Mesenchymal stem cell (in vitro differentiated cells and primary cell): Measurements from ENCODE around the gene KCNH2.
A peak's percentile ranks its signal among the peaks of the same experiment; 100 is the strongest.

Experiments used
- DNase-seq: peaks from one replicate; pipeline ENCODE4 v3.0.0-alpha.2; 2013
- H2AFZ ChIP-seq: one replicate; pipeline ENCODE4 v1.6.1; 2013; ENCODE audit warnings: low read depth, mild to moderate bottlenecking, control low read depth, inconsistent platforms, low read length, moderate library complexity
- H2AK5ac ChIP-seq: 2 replicates; pipeline ENCODE4 v1.6.1; 2013; ENCODE audit warnings: low read length, moderate library complexity, mild to moderate bottlenecking, inconsistent platforms; ENCODE audit not compliant: severe bottlenecking
- H2BK120ac ChIP-seq: one replicate; pipeline ENCODE4 v1.6.1; 2013; ENCODE audit warnings: low read depth, mild to moderate bottlenecking, inconsistent platforms, low read length, moderate library complexity
- H2BK12ac ChIP-seq, 2 experiments: one replicate each; pipeline ENCODE4 v1.6.1; 2013; ENCODE audit warnings: inconsistent platforms in 2 of 2, low read length in 2 of 2, mild to moderate bottlenecking in 2 of 2, moderate library complexity in 2 of 2, control low read depth in 1 of 2
- H2BK15ac ChIP-seq: one replicate; pipeline ENCODE4 v1.6.1; 2013; ENCODE audit warnings: mild to moderate bottlenecking, low read depth, inconsistent platforms; ENCODE audit not compliant: poor library complexity, severe bottlenecking
- H2BK5ac ChIP-seq: 2 replicates; pipeline ENCODE4 v1.6.1; 2013; ENCODE audit warnings: low read depth, mild to moderate bottlenecking, low read length, control low read depth, inconsistent platforms; ENCODE audit not compliant: poor library complexity, severe bottlenecking
- H3K14ac ChIP-seq, 2 experiments: one replicate each; pipeline ENCODE4 v1.6.1; 2013; ENCODE audit warnings: inconsistent platforms in 2 of 2, low read length in 2 of 2, control low read depth in 1 of 2, mild to moderate bottlenecking in 1 of 2, moderate library complexity in 1 of 2
- H3K18ac ChIP-seq, 2 experiments: one replicate each; pipeline ENCODE4 v1.6.1; 2013; ENCODE audit warnings: inconsistent platforms in 2 of 2, low read length in 2 of 2, control low read depth in 1 of 2, low read depth in 1 of 2, mild to moderate bottlenecking in 1 of 2
- H3K23ac ChIP-seq, 2 experiments: one replicate each; pipeline ENCODE4 v1.6.1; 2013; ENCODE audit warnings: inconsistent platforms in 2 of 2, low read length in 2 of 2, mild to moderate bottlenecking in 2 of 2, moderate library complexity in 2 of 2, control low read depth in 1 of 2
- H3K27ac ChIP-seq: 2 replicates; pipeline ENCODE4 v1.5.1; 2013; ENCODE audit warnings: mild to moderate bottlenecking, moderate library complexity, low read length, control low read depth, inconsistent platforms; ENCODE audit not compliant: poor library complexity, severe bottlenecking
- H3K27me3 ChIP-seq, 2 experiments: 2 replicates each; pipeline versions ENCODE4 v1.6.1 to v1.7.0; 2013; ENCODE audit warnings: low read length in 2 of 2, mild to moderate bottlenecking in 2 of 2, moderate library complexity in 2 of 2, control low read depth in 1 of 2, inconsistent platforms in 1 of 2; ENCODE audit not compliant: control insufficient read depth in 1 of 2, insufficient read depth in 1 of 2
- H3K36me3 ChIP-seq, 2 experiments: 2 replicates each; pipeline versions ENCODE4 v1.6.1 to v1.7.0; 2013; ENCODE audit warnings: low read length in 2 of 2, control low read depth in 1 of 2, inconsistent platforms in 1 of 2, low read depth in 1 of 2, mild to moderate bottlenecking in 1 of 2; ENCODE audit not compliant: insufficient read depth in 2 of 2, control insufficient read depth in 1 of 2
- H3K4ac ChIP-seq, 2 experiments: one replicate each; pipeline ENCODE4 v1.6.1; 2013; ENCODE audit warnings: inconsistent platforms in 2 of 2, low read length in 2 of 2, mild to moderate bottlenecking in 2 of 2, moderate library complexity in 2 of 2, control low read depth in 1 of 2, low read depth in 1 of 2
- H3K4me1 ChIP-seq: 2 replicates; pipeline ENCODE4 v1.6.1; 2013; ENCODE audit warnings: low read depth, low read length, control low read depth; ENCODE audit not compliant: control insufficient read depth, insufficient read depth
- H3K4me2 ChIP-seq: 2 replicates; pipeline ENCODE4 v1.6.1; 2013; ENCODE audit warnings: low read length, mild to moderate bottlenecking, inconsistent platforms; ENCODE audit not compliant: poor library complexity, severe bottlenecking
- H3K4me3 ChIP-seq, 2 experiments: 2 replicates each; pipeline versions ENCODE4 v1.5.1 to v1.7.0; 2013; ENCODE audit warnings: low read length in 2 of 2, mild to moderate bottlenecking in 2 of 2, control low read depth in 1 of 2, low read depth in 1 of 2; ENCODE audit not compliant: insufficient read depth in 1 of 2
- H3K79me1 ChIP-seq: replicated peaks from 2 replicates; pipeline ENCODE4 v1.6.1; 2013; ENCODE audit warnings: mild to moderate bottlenecking, control low read depth, low read length, inconsistent platforms; ENCODE audit not compliant: poor library complexity, severe bottlenecking
- H3K9ac ChIP-seq: 2 replicates; pipeline ENCODE4 v1.7.0; 2013; ENCODE audit warnings: mild to moderate bottlenecking, low read length, moderate library complexity
- H3K9me3 ChIP-seq: 2 replicates; pipeline ENCODE4 v1.7.0; 2013; ENCODE audit warnings: mild to moderate bottlenecking, low read length; ENCODE audit not compliant: control insufficient read depth
- H4K8ac ChIP-seq: one replicate; pipeline ENCODE4 v1.6.1; 2013; ENCODE audit warnings: inconsistent platforms, mild to moderate bottlenecking, low read length, moderate library complexity
- H4K91ac ChIP-seq: one replicate; pipeline ENCODE4 v1.6.1; 2013; ENCODE audit warnings: mild to moderate bottlenecking, low read length, inconsistent platforms
- WGBS: methylation state at CpG from one replicate; pipeline ENCODE4 v1.1.7; 2013; ENCODE audit warnings: mixed read lengths; 5-methylcytosine and 5-hydroxymethylcytosine counted together

The KCNH2 gene

DNA sequence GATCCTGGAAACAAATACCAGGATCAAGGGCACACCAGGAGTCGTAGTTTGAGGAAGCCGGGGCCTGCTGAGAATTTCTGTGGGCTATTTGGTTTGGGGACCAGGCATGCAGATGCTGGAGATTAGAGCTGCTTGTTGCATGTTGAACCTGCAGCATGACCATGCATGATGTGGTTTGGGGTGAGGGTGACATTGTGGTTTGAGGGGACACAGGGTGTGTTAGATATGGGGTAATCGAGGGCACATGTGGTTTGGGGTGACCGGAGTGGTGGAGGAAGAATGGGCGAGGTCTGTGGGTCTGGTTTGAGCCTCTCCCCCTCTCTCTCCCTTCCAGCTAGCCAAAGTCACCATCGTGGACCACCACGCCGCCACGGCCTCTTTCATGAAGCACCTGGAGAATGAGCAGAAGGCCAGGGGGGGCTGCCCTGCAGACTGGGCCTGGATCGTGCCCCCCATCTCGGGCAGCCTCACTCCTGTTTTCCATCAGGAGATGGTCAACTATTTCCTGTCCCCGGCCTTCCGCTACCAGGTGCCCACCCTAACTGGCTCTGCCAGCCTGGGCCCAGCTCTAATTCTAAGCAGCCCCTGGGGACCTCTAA is 22.9 kb upstream of the KCNH2 start:
- DNase-seq, result no peak
- H3K23ac ChIP-seq, result no peak overlapping the region
- H3K27ac ChIP-seq, result no peak overlapping the region
- H3K4ac ChIP-seq, result no peak overlapping the region
- no peak overlapping the region for H3K4me2 ChIP-seq
- H2AK5ac ChIP-seq, result no peak overlapping the region
- no peak overlapping the region for H3K14ac ChIP-seq
- H3K9ac ChIP-seq, result no peak overlapping the region
- no peak overlapping the region for H3K18ac ChIP-seq
- H4K91ac ChIP-seq, result peak overlapping the region; percentile 74
- WGBS, result 94% methylated on average over 10 of the region's 13 CpGs
- H3K4me1 ChIP-seq, result peaks cover 2% of the 10 kb centered on the region
- no peak overlapping the region for H4K8ac ChIP-seq
- H2BK5ac ChIP-seq, result no peak overlapping the region
- no peak overlapping the region for H3K4me3 ChIP-seq
- no peak overlapping the region for H2BK12ac ChIP-seq
- H2BK15ac ChIP-seq, result no peak overlapping the region
- H2AFZ ChIP-seq, result no peak overlapping the region
- H3K27me3 ChIP-seq, result peaks cover 24 to 63% of the 10 kb centered on the region in 2 experiments
- no peaks in the 10 kb centered on the region for H3K9me3 ChIP-seq
- no peaks in the 10 kb centered on the region for H3K36me3 ChIP-seq
- no peak overlapping the region for H2BK120ac ChIP-seq
- H3K79me1 ChIP-seq, result no peaks in the 10 kb centered on the region

DNA sequence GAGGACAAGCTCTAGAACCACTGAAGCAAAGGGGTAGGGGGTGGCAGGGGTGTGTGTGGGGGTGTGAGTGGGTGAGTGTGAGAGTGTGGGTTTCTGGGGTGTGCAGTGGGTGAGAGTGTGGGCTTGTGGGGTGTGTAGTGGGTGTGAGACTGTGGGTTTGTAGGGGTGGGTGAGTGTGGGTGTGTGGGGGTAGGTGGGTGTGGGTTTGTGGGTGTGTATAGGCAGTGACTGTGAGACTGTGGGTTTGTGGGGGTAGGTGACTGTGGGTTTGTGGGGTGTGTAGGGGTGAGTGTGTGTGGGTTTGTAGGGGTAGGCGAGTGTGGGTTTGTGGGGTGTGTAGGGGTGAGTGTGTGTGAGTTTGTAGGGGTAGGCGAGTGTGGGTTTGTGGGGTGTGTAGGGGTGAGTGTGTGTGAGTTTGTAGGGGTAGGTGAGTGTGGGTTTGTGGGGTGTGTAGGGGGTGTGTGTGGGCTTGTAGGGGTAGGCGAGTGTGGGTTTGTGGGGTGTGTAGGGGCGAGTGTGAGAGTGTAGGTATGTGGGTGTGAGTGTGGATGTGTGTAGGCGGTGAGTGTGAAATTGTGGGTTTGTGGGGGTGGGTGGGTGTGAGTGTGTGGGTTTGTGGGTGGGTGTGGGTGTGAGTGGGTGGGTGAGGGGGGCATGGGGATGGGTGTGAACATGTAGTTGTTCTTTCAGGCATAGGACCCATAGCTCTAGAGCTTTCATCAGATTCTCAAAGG is 21.5 kb upstream of the KCNH2 start:
- Histone ChIP-seq H3K14ac (no peak overlapping the region), H2AFZ (no peak overlapping the region), H3K9ac (no peak overlapping the region), H3K27ac (no peak overlapping the region), H3K18ac (no peak overlapping the region), H3K36me3 (no peaks in the 10 kb centered on the region), H3K27me3 (peaks cover 22 to 67% of the 10 kb centered on the region in 2 experiments), H2BK5ac (no peak overlapping the region), H3K9me3 (no peaks in the 10 kb centered on the region), H2BK12ac (peak overlapping the region in 1 of 2 experiments; percentile 18), H4K8ac (no peak overlapping the region), H3K4me2 (no peak overlapping the region), H3K4me1 (peaks cover 2% of the 10 kb centered on the region), H2BK120ac (no peak overlapping the region), H3K4ac (no peak overlapping the region), H4K91ac (no peak overlapping the region), H3K4me3 (no peak overlapping the region), H2BK15ac (no peak overlapping the region), H3K79me1 (no peaks in the 10 kb centered on the region), H3K23ac (no peak overlapping the region), H2AK5ac (no peak overlapping the region)
- WGBS, result 93% methylated on average over 5 of the region's 5 CpGs
- DNase-seq, result no peak

DNA sequence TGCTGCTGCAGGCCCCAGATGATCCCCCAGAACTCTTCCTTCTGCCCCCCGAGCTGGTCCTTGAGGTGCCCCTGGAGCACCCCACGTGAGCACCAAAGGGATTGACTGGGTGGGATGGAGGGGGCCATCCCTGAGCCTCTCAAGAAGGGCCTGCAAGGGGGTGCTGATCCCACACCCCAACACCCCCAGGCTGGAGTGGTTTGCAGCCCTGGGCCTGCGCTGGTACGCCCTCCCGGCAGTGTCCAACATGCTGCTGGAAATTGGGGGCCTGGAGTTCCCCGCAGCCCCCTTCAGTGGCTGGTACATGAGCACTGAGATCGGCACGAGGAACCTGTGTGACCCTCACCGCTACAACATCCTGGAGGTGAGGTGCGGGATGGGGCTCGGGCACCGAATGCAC is 20.9 kb upstream of the KCNH2 start:
- Histone ChIP-seq H3K9ac (no peak overlapping the region), H3K9me3 (no peaks in the 10 kb centered on the region), H3K4ac (no peak overlapping the region), H2BK15ac (no peak overlapping the region), H2AFZ (no peak overlapping the region), H3K36me3 (no peaks in the 10 kb centered on the region), H2BK5ac (no peak overlapping the region), H3K4me1 (peaks cover 2% of the 10 kb centered on the region), H3K4me2 (no peak overlapping the region), H2AK5ac (no peak overlapping the region), H3K23ac (no peak overlapping the region), H4K91ac (no peak overlapping the region), H4K8ac (no peak overlapping the region), H3K4me3 (no peak overlapping the region), H2BK12ac (peak overlapping the region in 1 of 2 experiments; percentile 18), H3K27ac (no peak overlapping the region), H2BK120ac (no peak overlapping the region), H3K18ac (no peak overlapping the region), H3K79me1 (no peaks in the 10 kb centered on the region), H3K27me3 (peaks cover 22 to 63% of the 10 kb centered on the region in 2 experiments), H3K14ac (no peak overlapping the region)
- DNase-seq, result no peak
- WGBS, result 94% methylated on average over 12 of the region's 12 CpGs

DNA sequence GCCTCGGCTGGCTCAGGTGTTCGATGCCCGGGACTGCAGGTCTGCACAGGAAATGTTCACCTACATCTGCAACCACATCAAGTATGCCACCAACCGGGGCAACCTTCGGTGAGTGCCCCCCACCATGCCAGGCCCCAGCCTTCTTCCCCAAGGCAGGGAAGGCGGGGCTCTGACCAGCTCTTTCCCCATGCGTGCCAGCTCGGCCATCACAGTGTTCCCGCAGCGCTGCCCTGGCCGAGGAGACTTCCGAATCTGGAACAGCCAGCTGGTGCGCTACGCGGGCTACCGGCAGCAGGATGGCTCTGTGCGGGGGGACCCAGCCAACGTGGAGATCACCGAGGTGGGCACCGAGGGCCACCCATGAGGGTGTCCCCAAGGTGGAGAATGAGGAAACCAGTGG is 20.2 kb upstream of the KCNH2 start:
- 93% methylated on average over 20 of the region's 20 CpGs for WGBS
- H3K79me1 ChIP-seq, result no peaks in the 10 kb centered on the region

More for the DNA sequence above, 20.2 kb upstream of the KCNH2 start:
- no peak overlapping the region for H3K4ac ChIP-seq
- peaks cover 18 to 58% of the 10 kb centered on the region in 2 experiments for H3K27me3 ChIP-seq
- no peaks in the 10 kb centered on the region for H3K9me3 ChIP-seq
- no peak overlapping the region for H4K8ac ChIP-seq
- no peak overlapping the region for H3K4me2 ChIP-seq
- no peak overlapping the region for H2BK120ac ChIP-seq
- peak overlapping the region; percentile 26 for H2BK15ac ChIP-seq
- no peak overlapping the region for H2AK5ac ChIP-seq
- H3K14ac ChIP-seq, result no peak overlapping the region
- H3K4me1 ChIP-seq, result no peaks in the 10 kb centered on the region
- no peak overlapping the region for H3K4me3 ChIP-seq
- H3K18ac ChIP-seq, result no peak overlapping the region
- H4K91ac ChIP-seq, result no peak overlapping the region
- H3K9ac ChIP-seq, result no peak overlapping the region
- H3K23ac ChIP-seq, result no peak overlapping the region
- H3K27ac ChIP-seq, result no peak overlapping the region
- H2BK5ac ChIP-seq, result no peak overlapping the region
- H3K36me3 ChIP-seq, result no peaks in the 10 kb centered on the region
- no peak for DNase-seq
- H2BK12ac ChIP-seq, result peak overlapping the region in 1 of 2 experiments; percentile 19
- no peak overlapping the region for H2AFZ ChIP-seq
